Endodermal cell (in vitro differentiated cells): ENCODE measurements around the gene OPRD1. TPM values are rescaled to one million over a fixed set of nuclear protein-coding genes. Genes with fewer than 3 reads are reported as not detected.
"Not testable (repeated sequence)": the region's sequence is repeated elsewhere in the genome, so short reads cannot be mapped to it uniquely, and the experiment has no call there.

ENCODE experiments used
- DNase-seq: peaks from one replicate; pipeline ENCODE4 v3.0.0-alpha.2; 2017
- H3K27ac ChIP-seq: 2 replicates; pipeline ENCODE4 v1.5.1; 2013; ENCODE audit warnings: mild to moderate bottlenecking, low read depth, low read length, moderate library complexity
- H3K27me3 ChIP-seq: 2 replicates; pipeline ENCODE4 v1.6.1; 2013; ENCODE audit warnings: mild to moderate bottlenecking, low read length, moderate library complexity; ENCODE audit not compliant: insufficient read depth, control insufficient read depth, poor library complexity, severe bottlenecking
- H3K36me3 ChIP-seq: 2 replicates; pipeline ENCODE4 v1.7.0; 2013; ENCODE audit warnings: mild to moderate bottlenecking, low read length, moderate library complexity; ENCODE audit not compliant: control insufficient read depth, insufficient read depth
- H3K4me1 ChIP-seq: one replicate; pipeline ENCODE4 v1.7.0; 2013; ENCODE audit warnings: low read length; ENCODE audit not compliant: control insufficient read depth, insufficient read depth
- H3K4me3 ChIP-seq: 2 replicates; pipeline ENCODE4 v1.5.1; 2013; ENCODE audit warnings: mild to moderate bottlenecking, low read length, moderate library complexity
- H3K9ac ChIP-seq: 2 replicates; pipeline ENCODE4 v1.6.1; 2013; ENCODE audit warnings: mild to moderate bottlenecking, low read length, moderate library complexity; ENCODE audit not compliant: poor library complexity, severe bottlenecking; ENCODE audit errors: extremely low read depth
- H3K9me3 ChIP-seq: 2 replicates; pipeline ENCODE4 v1.6.1; 2013; ENCODE audit warnings: mild to moderate bottlenecking, low read length, moderate library complexity; ENCODE audit not compliant: control insufficient read depth
- H3K27ac Mint-ChIP-seq: 2 replicates; pipeline ENCODE4 v1.8.0; 2020; ENCODE audit warnings: mixed read lengths
- H3K27me3 Mint-ChIP-seq: 2 replicates; pipeline ENCODE4 v1.8.0; 2021; ENCODE audit warnings: mild to moderate bottlenecking, mixed read lengths; ENCODE audit not compliant: insufficient read depth
- H3K36me3 Mint-ChIP-seq: 2 replicates; pipeline ENCODE4 v1.8.0; 2020; ENCODE audit warnings: low read depth, mixed read lengths
- H3K4me1 Mint-ChIP-seq: 2 replicates; pipeline ENCODE4 v1.8.0; 2020; ENCODE audit warnings: mixed read lengths
- H3K4me3 Mint-ChIP-seq: 2 replicates; pipeline ENCODE4 v1.8.0; 2020; ENCODE audit warnings: mild to moderate bottlenecking, moderate library complexity, mixed read lengths
- H3K9me3 Mint-ChIP-seq: 2 replicates; pipeline ENCODE4 v1.8.0; 2020; ENCODE audit warnings: mild to moderate bottlenecking, mixed read lengths
- CTCF ChIP-seq: fragments of 200-600 bp; sonication (generic); conservative IDR thresholded peaks from 2 replicates; pipeline ENCODE4 v1.5.0; 2021; ENCODE audit warnings: antibody characterized with exemption, mild to moderate bottlenecking
- WGBS, 2 experiments: methylation state at CpG; one replicate each; pipeline versions ENCODE4 v1.1.5 to v1.1.7; 2013; ENCODE audit warnings: missing lambda C conversion rate in 2 of 2, mixed read lengths in 1 of 2; ENCODE audit not compliant: insufficient coverage in 1 of 2, insufficient read length in 1 of 2; 5-methylcytosine and 5-hydroxymethylcytosine counted together
- total RNA-seq, 2 donors: library from RNA; stranded (reverse); fragmentation: NEBNext Ultra II Directional in 1 of 2; extraction: Animal tissue kit (Norgen Biotek cat#: 25700) in 1 of 2; gene quantifications; 2 replicates in 1 of 2; 3 replicates in 1 of 2; pipeline ENCODE4 v1.2.1, GENCODE V29; 2021

The OPRD1 gene
- total RNA-seq, 2 donors from 2014 or later: 0.55 to 0.75 TPM

- H3K9me3 Mint-ChIP-seq: no peaks in the 10 kb centered on the region
- no peak overlapping the region for H3K4me3 Mint-ChIP-seq
- H3K27me3 ChIP-seq: no peaks in the 10 kb centered on the region
These were observed 41.2 kb downstream of the OPRD1 start for GRCh38 chr1:28853093-28853742.

GRCh38 chr1:28854406-28854805 lies 42.4 kb downstream of the OPRD1 start:
- H3K36me3 ChIP-seq, H3K4me3 Mint-ChIP-seq, H3K4me1 ChIP-seq, H3K9me3 ChIP-seq, H3K4me3 ChIP-seq, H3K27ac ChIP-seq, DNase-seq, H3K36me3 Mint-ChIP-seq, H3K27ac Mint-ChIP-seq, H3K9ac ChIP-seq, H3K27me3 ChIP-seq, H3K27me3 Mint-ChIP-seq, H3K9me3 Mint-ChIP-seq, H3K4me1 Mint-ChIP-seq: not testable (repeated sequence)
- WGBS, 2 experiments: 87 to 96% methylated on average over 7 of the region's 7 CpGs

More at GRCh38 chr1:28853093-28853742, 41.2 kb downstream of the OPRD1 start:
- H3K9me3 ChIP-seq: no peaks in the 10 kb centered on the region
- H3K27ac Mint-ChIP-seq: no peak overlapping the region
- H3K4me1 ChIP-seq: no peaks in the 10 kb centered on the region
- DNase-seq: no peak
- no peak for TF ChIP-seq CTCF
- no peaks in the 10 kb centered on the region for H3K4me1 Mint-ChIP-seq
- H3K9ac ChIP-seq: no peak overlapping the region
- H3K36me3 Mint-ChIP-seq: no peaks in the 10 kb centered on the region
- H3K36me3 ChIP-seq: no peaks in the 10 kb centered on the region
- H3K27ac ChIP-seq: no peak overlapping the region
- WGBS, 2 experiments: 88 to 89% methylated on average over 3 of the region's 3 CpGs
- H3K27me3 Mint-ChIP-seq: no peaks in the 10 kb centered on the region
- H3K4me3 ChIP-seq: no peak overlapping the region

GRCh38 chr1:28855046-28855445 lies 43.1 kb downstream of the OPRD1 start:
- H3K9me3 ChIP-seq: no peaks in the 10 kb centered on the region
- H3K4me1 ChIP-seq: no peaks in the 10 kb centered on the region
- WGBS, 2 experiments: 89 to 98% methylated on average over 6 to 8 of the region's 8 CpGs
- no peaks in the 10 kb centered on the region for H3K9me3 Mint-ChIP-seq
- H3K27me3 ChIP-seq: no peaks in the 10 kb centered on the region
- H3K4me3 Mint-ChIP-seq: no peak overlapping the region
- no peak overlapping the region for H3K4me3 ChIP-seq
- no peak for DNase-seq
- no peak overlapping the region for H3K27ac ChIP-seq
- no peaks in the 10 kb centered on the region for H3K36me3 ChIP-seq
- H3K27ac Mint-ChIP-seq: no peak overlapping the region
- no peak for TF ChIP-seq CTCF
- no peak overlapping the region for H3K9ac ChIP-seq
- H3K4me1 Mint-ChIP-seq: no peaks in the 10 kb centered on the region
- no peaks in the 10 kb centered on the region for H3K36me3 Mint-ChIP-seq
- H3K27me3 Mint-ChIP-seq: no peaks in the 10 kb centered on the region
